Astrocyte of the hippocampus (primary cell): ENCODE results near the gene IRF5.
"Not testable (repeated sequence)": the region's sequence is repeated elsewhere in the genome, so short reads cannot be mapped to it uniquely, and the experiment has no call there.

ENCODE experiments used
- DNase-seq: peaks from one replicate; pipeline ENCODE4 v3.0.0; 2011; ENCODE audit warnings: low read depth, low spot score

Gene IRF5

DNA sequence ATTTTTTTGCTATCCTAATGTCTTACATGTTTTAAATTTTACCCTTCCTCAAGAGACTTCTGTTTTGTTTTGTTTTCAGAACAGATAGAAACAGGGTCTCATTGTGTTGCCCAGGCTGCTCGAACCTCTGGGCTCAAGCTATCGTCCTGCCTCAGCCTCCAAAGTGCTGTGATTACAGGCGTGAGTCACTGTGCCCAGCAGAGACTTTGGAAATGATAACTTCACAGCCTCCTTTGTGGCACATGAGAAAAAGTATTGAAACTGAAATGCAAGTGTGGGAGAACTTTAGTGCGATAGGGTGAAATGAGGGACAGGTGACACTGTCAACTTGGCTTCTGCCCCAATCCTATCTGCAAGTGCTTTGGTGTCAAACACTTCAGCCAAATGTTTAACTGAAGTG is 21.6 kb downstream of the IRF5 start:
- no peak for DNase-seq

DNA sequence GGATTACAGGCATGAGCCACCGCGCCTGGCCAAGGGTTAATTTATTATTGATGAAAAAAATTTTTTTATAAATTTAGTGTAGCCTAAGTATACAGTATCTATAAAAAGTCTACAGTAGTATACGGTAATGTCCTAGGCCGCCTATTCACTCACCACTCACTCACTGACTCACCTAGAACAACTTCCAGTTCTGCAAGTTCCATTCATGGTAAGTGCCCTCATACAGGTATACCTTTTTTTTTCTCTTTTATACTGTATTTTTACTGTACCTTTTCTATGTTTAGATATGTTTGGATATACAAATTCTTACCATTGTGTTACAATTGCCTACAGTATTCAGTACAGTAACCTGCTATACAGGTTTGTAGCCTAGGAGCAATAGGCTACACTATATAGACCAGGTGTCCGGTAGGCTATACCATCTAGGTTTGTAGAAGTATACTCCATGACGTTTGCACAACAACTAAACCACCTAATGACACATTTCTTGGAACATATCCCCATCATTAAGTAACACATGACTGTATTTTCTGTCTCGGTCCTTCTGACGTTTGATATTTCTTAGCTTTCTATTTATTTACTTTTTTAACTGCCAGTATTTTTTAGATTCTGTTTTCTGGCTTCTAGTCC is 23.4 kb downstream of the IRF5 start:
- DNase-seq = no peak

DNA sequence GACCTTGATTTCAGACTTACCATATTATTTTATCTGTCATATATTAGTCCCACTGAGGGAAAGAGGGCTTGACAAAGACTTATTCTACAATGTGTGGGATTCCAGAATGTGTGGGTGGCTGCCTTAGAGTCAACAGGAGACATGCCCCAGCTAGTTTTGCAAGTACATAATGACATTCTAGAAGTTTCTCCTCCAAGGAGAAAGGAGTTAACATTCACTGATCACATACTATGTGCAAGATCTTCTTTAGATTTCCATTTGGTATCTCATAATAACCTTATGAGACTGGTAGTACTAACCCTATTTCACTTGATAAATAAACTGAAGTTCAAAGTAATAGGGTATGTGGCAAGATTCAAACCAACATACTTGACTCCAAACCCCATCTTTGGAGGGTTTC is 25.2 kb downstream of the IRF5 start:
- no peak for DNase-seq

- DNase-seq = no peak
These were observed 25.6 kb downstream of the IRF5 start for GRCh38 chr7:128963327-128963757.

DNA sequence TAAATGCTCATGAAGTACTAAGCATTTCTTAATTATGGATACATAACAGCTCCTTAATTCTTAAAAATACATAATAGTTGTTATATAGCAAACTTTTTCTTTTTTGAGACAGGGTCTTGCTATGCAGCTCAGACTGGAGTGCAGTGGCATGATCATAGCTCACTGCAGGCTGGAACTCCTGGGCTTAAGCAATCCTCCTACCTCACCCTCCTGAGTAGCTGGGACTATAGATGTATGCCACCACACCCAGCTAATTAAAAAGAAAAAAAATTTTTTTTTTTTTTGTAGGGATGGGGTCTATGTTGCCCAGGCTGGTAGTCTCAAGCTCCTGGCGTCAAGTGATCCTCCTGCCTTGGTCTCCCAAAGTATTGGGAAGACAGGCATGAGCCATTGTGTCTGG is 30.9 kb downstream of the IRF5 start:
- no peak for DNase-seq

DNA sequence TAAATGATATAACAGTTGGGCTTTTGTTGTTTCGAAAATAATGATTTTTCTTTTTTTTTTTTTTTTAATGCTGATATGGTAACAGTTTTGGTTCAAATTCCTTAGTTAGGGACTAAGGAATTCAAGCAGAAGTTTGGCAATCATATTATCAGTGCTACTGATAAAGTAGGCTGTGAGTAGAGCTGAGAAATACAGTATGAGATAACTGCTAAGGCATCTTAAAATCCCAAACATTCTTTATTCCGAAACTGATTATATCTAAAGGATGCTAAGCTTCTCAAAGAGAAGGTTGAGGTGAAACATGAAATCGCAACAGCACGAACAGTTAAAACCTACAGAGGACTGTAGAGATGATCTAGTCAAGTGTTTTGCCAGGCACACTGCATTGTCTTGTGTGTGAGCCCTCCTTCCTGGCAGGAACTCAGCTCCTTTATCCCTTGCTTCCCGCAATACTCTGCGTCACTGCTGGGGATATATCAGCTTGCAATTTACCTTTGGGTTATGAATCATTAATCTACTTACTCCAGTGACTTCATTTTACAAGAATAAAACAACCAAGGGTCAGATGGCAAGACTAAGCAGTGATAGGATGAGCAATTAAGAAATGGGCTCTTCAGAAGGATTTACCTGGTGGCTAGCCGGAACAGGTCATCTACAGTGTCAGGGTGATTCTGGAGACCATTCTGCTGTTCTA is 36.7 kb downstream of the IRF5 start:
- peak; percentile 29 for DNase-seq

DNA sequence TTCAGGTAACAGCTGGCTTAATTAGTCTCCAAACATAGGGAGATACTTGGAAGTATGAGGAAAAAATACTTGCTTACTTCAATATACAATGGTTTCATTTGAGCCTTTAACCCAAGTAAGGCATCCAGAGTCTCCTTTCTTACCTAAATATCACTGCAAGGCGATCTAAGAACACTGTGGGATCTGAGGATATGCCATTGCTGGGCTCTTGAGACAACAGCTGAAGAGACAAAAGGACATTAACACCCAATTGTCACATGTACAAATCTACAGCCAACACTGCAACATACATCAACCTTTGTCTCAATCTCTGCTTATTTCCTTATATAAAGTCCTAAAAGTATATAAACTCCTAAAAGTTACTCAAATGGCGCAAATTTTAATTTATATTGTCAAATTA is 44.4 kb downstream of the IRF5 start:
- no peak for DNase-seq

GRCh38 chr7:128985660-128986059 is 47.9 kb downstream of the IRF5 start:
- no peak for DNase-seq

GRCh38 chr7:128986609-128987008 is 48.9 kb downstream of the IRF5 start:
- no peak for DNase-seq

GRCh38 chr7:128988372-128988771 is 50.6 kb downstream of the IRF5 start:
- no peak for DNase-seq

- no peak for DNase-seq
These were observed 52.2 kb downstream of the IRF5 start for GRCh38 chr7:128989961-128990360.

DNA sequence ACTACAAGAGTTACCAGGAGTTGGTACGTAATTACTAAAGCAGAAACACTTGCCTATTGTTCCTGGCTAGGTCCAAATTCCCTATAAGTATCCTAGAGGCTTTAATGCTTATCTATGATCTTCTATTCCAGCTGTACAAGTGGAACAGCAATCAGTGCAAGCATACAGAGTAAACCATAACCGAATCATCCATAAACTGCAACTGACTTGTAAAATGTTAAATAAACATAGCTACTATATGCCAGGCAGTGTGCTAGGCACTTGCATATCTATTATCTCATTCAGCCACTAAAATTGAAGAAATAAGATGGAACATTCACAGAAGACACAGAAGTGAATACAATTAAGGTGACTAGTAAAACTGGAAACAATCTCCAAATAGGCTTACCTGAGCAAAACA is 55.7 kb downstream of the IRF5 start:
- no peak for DNase-seq

DNA sequence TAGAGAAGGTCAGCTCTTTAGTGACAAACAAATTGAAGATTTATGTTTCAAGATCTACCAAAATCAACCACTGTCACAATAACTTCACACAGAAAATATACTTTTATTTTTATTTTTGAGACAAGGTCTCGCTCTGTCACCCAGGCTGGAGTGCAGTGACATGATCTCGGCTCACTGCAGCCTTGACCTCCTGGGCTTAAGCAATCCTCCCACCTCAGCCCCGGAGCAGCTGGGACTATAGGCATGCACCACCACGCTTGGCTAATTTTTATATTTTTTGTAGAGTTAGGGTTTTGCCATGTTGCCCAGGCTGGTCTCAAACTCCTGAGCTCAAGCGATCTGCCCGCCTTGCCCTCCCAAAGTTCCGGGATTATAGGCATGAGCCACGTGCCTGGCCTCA is 56.8 kb downstream of the IRF5 start:
- DNase-seq = not testable (repeated sequence)

DNA sequence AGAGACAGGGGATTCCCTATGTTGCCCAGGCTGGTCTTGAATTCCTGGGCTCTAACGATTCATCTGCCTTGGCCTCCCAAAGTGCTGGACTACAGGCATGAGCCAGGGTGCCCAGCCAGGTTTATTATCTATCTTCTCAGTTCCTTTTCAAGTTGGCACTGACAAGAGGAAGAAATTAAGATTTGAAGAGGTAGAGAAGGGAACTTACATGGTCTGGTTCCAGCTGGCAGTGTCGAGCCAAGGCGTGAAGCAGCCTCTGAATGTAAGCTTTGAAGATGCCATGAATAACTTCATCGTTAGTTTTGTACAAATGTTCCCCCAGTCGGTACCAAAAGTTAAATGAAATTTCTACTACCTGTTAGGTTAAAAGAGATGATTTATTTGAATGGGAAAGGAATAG is 59.5 kb downstream of the IRF5 start:
- DNase-seq = peak; percentile 13
